Vagina (tissue), 2 donors: ENCODE measurements around the gene DNER.

Experiments used
- POLR2A ChIP-seq, 2 donors: fragments of 450-650 bp; IDR thresholded peaks; one replicate each; pipeline ENCODE4 v1.6.1; 2017; ENCODE audit warnings: antibody characterized with exemption in 2 of 2, mild to moderate bottlenecking in 2 of 2, moderate library complexity in 2 of 2
- POLR2AphosphoS5 ChIP-seq, 2 donors: sonication (generic); formaldehyde crosslinking; IDR thresholded peaks; one replicate each; pipeline ENCODE4 v1.9.0; 2017; ENCODE audit warnings: antibody characterized with exemption in 2 of 2, mild to moderate bottlenecking in 2 of 2, low read depth in 1 of 2; ENCODE audit not compliant: insufficient read depth in 1 of 2
- TF ChIP-seq, protein P1 (sequence below), 3 experiments: fragments of 450-650 bp in 2 of 3; fragments of 200-600 bp in 1 of 3; sonication (generic) in 1 of 3; IDR thresholded peaks; one replicate each; pipeline ENCODE4 v1.5.1; 2017 to 2019; ENCODE audit warnings: antibody characterized with exemption in 3 of 3, mild to moderate bottlenecking in 2 of 3, moderate library complexity in 2 of 3

DNA sequence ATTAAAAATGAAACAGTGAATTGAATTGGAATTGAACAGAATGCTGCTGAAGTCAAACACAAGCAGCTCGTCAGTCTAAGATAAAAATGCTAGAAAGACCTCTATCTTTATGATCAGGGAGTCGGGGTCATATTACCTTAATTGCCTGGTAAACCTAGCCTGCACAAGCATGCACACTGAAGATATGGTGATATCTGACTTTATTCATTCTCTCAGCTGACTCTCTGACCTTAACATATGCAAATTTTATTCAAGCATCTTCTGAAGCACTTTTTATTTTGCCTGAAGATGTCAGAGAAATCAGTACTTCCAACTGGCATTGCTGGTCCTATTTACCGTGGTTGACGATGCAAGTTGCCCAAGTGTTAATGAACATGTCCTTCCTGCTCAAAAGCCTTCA lies 56.4 kb downstream of the DNER start:
- TF ChIP-seq, protein P1, sequence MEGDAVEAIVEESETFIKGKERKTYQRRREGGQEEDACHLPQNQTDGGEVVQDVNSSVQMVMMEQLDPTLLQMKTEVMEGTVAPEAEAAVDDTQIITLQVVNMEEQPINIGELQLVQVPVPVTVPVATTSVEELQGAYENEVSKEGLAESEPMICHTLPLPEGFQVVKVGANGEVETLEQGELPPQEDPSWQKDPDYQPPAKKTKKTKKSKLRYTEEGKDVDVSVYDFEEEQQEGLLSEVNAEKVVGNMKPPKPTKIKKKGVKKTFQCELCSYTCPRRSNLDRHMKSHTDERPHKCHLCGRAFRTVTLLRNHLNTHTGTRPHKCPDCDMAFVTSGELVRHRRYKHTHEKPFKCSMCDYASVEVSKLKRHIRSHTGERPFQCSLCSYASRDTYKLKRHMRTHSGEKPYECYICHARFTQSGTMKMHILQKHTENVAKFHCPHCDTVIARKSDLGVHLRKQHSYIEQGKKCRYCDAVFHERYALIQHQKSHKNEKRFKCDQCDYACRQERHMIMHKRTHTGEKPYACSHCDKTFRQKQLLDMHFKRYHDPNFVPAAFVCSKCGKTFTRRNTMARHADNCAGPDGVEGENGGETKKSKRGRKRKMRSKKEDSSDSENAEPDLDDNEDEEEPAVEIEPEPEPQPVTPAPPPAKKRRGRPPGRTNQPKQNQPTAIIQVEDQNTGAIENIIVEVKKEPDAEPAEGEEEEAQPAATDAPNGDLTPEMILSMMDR (IDR thresholded peaks at IDR 0.05), result no peak
- no peak for TF ChIP-seq POLR2AphosphoS5 (IDR thresholded peaks at IDR 0.05; ENCODE audit: insufficient read depth in 1 of 2, low read depth in 1 of 2)
- TF ChIP-seq POLR2A (IDR thresholded peaks at IDR 0.05), result no peak
